NOMO-1 treated with DMSO at 0.1 percent for 48 hours (cell line): ENCODE measurements around the gene CDH15.
"Not testable (repeated sequence)": the region's sequence is repeated elsewhere in the genome, so short reads cannot be mapped to it uniquely, and the experiment has no call there.

ENCODE experiments used
- DNase-seq: peaks from one replicate; lab custom pipeline; 2025; ENCODE audit not compliant: unreplicated experiment; lab: John Stamatoyannopoulos, UW

Gene CDH15

GRCh38 chr16:89187032-89187769, 15.7 kb downstream of the CDH15 start:
- DNase-seq, result peak; percentile 56

DNA sequence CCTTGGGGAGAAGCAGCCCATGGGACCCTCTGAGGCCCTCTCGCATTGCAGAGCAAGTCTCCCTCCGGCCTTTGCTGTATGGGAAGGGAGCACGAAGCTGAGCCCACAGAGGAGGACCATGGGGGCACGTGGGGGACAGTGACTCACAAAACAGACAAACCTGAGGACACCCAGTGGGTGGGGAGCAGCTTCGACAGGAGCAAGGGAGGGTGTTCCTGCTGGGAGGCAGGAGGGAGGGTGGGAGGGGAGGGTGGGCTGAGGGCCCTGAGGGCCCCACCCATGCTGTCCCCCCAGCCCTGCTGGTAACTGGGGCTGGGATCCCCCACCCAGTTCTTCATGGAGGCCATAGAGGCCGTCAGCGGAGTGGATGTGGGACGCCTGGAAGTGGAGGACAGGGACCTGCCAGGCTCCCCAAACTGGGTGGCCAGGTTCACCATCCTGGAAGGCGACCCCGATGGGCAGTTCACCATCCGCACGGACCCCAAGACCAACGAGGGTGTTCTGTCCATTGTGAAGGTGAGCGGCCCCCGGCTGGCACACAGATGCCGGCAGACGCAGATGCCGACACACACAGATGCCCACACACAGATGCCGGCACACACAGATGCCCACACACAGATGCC, 16.3 kb downstream of the CDH15 start:
- no peak for DNase-seq

DNA sequence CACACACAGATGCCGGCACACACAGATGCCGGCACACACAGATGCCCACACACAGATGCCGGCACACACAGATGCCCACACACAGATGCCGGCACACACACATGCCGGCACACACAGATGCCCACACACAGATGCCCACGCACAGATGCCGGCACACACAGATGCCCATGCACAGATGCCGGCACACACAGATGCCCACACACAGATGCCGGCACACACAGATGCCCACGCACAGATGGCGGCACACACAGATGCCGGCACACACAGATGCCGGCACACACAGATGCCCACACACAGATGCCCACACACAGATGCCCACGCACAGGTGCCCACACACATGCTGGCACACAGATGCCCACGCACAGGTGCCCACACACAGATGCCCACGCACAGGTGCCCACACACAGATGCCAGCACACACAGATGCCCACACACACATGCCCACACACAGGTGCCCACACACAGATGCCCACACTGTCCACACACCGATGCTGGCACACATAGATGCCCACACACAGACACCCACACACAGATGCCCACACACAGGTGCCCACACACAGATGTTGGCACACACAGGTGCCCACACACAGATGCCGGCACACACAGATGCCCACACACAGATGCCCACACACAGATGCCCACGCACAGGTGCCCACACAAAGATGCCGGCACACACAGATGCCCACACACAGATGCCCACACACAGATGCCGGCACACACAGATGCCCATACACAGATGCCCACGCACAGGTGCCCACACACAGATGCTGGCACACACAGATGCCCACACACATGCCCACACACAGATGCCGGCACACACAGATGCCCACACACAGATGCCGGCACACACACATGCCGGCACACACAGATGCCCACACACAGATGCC, 17.2 kb downstream of the CDH15 start:
- not testable (repeated sequence) for DNase-seq

DNA sequence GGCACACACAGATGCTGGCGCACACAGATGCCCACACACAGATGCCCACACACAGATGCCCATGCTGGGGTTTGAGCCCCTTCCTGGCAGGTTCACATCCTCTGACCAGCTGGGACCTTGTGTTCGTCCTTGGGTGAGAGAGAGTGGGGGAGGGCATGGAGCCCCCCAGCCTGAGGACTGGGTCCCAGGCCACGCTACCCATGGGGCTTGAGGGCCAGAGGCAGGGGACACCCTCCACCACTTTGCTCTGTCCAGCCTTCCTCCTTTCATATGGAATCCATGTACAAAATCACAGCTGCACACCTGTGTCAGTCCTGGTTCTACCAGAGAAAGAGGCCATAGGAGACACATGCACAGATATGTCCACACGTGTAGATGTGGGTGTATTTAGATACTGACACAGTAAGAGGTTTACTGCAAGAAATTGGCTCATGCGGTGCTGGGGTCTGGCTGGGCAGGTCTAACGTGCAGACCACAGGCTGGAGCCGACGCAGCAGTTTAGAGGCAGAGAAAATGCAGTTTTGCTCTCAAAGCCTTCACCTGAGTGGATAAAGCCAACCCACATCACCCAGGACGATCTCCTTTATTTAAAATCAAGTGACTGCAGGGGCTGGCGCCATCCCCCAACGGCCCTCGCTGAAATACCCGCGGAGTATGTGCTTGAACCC, 17.9 kb downstream of the CDH15 start:
- no peak for DNase-seq

DNA sequence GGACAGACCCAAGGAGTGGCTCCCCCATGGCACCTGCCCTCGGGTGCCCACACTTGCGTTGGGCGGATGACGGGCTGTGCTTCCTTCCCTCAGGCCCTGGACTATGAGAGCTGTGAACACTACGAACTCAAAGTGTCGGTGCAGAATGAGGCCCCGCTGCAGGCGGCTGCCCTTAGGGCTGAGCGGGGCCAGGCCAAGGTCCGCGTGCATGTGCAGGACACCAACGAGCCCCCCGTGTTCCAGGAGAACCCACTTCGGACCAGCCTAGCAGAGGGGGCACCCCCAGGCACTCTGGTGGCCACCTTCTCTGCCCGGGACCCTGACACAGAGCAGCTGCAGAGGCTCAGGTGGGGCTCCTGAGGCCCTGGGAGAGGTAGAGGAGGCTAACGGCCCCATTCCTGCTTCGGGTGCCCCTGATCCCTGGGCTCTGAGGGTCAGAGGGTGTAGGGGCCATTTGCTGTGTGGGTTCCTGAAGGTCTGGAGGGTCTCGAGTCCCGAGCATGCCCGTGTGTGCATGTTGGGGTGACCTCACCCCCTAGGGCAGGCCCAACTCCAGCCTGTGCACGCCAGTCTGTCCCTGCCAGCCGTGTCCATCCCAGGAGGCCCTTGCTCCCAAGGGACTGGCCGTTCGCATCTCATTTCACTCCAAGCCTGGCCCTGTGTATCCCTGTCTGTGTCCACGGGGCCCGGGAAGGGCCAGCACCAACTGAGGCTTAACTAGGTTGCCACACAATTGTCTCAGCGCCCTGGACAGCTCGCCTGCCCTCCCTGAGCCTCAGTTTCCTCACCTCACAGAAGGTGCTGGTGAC, 18.8 kb downstream of the CDH15 start:
- DNase-seq, result no peak

- DNase-seq, result no peak
These were observed 19.7 kb downstream of the CDH15 start for GRCh38 chr16:89191033-89191900.

GRCh38 chr16:89191901-89192185, 20.3 kb downstream of the CDH15 start:
- no peak for DNase-seq

GRCh38 chr16:89192186-89192955, 20.8 kb downstream of the CDH15 start:
- DNase-seq, result peak; percentile 49

DNA sequence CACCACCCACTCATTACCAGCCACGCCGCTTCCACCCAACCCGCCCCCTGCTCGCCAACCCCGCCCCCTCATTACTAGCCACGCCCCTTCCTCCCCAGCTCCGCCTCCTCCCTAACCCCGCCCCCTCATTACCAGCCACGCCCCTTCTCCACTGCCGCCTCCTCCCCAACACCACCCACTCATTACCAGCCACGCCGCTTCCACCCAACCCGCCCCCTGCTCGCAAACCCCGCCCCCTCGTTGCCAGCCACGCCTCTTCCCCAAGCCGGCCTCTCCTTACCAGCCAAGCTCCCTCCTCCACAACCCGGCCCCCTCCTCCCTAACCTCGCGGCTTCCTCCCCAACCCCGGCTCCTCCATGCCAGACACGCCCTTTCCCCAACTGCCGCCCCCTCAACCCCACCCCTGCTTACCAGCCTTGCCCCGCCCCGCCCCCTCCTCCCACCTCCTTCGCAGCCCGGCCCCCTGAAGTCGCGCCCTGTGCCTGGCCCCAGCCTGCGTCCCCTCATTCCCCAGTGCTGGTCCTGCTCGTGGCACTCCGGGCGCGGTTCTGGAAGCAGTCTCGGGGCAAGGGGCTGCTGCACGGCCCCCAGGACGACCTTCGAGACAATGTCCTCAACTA, 21.5 kb downstream of the CDH15 start:
- DNase-seq, result peak; percentile 64

DNA sequence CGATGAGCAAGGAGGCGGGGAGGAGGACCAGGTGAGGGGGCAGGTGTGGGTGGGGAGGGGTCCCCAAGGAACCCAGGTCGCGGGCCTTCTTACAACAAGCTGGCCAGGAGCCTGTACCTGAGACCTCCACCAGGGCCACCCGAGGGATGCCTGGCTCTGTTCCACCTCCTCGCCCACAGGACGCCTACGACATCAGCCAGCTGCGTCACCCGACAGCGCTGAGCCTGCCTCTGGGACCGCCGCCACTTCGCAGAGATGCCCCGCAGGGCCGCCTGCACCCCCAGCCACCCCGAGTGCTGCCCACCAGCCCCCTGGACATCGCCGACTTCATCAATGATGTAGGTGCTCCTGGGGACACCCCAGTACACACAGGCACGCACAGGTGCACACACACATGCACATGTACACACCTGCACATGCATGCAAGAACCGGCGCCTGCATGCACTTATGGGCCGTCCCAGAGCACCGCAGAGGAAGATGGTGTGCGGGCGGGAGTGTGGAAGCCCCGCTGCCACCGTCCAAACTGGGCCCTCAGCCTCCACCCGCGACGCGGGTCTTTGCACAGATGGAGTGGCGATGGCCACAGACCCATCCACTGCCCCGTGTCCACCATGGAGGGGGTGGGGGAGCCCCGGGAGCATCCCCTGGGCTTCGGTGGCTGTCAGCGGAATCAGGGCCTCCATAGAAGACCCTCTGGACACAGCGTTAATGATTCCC, 22.2 kb downstream of the CDH15 start:
- DNase-seq, result no peak

GRCh38 chr16:89194340-89195311, 23.1 kb downstream of the CDH15 start:
- no peak for DNase-seq

DNA sequence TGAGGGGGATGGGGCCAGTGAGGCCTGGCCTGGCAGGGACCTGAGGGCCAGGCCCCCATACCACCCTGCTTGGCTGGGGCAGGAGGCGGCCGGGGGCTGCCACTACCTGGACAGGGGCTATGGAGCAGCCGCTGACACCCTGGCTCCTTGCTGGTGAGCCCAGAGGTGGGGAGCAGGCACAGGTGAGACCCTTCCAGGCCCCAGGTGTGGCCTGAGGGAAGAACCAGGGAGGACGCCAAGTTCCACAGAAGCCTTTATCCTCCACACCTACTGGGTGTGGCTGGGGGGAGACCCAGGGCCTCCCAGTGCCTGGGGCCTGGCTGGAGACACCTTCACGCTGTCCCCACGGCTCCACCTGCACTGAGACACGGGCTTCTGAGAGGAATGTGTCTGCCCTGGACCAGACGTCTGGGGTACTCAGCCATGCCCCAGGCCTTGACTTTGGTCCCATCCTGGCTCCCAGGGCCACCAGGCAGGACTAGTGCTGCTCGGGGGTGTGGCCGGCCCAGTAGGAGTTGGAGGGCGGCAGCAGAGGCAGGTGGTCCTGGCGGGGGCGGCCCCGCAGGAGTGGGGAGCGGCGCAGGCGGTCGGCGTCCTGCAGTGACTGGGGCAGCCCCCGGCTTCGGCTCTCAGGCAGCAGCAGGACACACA, 24.1 kb downstream of the CDH15 start:
- no peak for DNase-seq

DNA sequence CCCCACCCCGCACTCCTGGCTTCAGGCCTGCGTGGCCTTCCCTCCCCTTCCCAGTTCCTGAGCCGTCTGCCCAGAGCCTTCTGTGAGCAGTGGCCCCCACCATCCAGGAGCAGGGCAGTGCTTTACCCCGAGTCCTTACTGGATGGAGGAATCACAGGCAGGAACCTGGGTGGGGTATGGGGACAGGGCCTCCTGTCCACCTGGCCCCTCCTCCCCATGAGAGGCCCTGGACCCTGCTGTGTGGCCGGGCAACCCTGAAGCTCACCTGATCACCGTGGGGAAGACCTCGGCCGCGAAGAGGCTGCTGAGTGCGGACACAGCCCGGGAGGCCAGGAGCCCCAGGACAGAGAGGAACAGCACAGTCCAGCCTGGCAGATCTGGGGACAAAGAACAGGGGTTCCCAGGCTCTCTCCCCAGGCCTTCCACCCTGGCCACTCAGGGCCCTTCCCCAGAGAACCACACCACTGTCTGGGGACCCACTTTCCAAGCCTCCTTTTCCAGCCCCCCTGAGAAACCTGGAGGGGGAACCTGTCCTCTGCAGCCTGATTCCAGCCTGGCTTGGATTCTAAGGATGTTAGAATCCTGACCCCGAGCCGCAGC, 25.6 kb downstream of the CDH15 start:
- DNase-seq, result no peak

DNA sequence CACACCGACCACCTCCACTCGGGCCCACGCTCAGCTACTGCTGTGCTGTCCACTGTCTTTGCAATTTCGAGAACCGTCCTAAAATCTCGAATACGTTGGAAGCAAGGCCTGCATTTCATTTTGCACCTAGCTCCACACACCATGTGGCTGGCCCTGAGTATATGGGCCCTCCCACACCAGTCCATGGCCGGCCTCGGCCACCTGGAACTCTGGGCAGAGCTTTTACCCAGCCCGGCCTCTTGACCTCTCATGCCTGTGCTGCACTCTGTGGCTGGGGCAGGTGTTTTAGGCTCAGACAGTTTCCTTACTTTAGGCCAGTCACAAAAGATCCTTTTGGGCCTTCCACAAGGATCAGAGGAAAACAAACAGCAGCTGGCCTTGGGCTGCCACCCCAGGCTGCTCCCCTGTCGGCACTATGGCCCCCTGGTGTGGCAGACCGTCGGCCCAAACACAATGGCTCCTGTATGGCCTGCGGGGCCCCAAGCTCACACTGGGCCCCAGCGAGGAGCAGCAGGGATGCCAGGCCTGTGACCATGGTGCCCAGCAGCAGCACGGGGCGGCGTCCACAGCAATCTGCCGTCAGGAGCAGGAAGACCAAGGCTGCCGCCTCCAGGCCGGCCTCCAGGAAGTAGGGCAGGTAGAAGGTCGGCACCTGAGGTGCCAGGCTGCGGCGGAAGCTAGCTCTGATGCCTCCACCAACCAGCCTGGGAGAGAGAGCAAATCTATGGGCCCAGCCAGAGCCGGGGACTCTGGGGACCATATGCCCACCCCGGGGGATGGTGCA, 26.3 kb downstream of the CDH15 start:
- DNase-seq, result no peak
